IMR-90 (cell line): ENCODE results near the gene RAPH1.

Experiments
- BHLHE40 ChIP-seq: fragments of 150-350 bp; IDR thresholded peaks from 2 replicates; pipeline ENCODE4 v1.6.1; 2016; ENCODE audit warnings: mild to moderate bottlenecking, low read depth, low read length
- CEBPB ChIP-seq: IDR thresholded peaks from 2 replicates; pipeline ENCODE4 v1.6.1; 2012; ENCODE audit warnings: low read depth, low read length, improper control_type of control experiment
- CTCF ChIP-seq: conservative IDR thresholded peaks from 2 replicates; pipeline ENCODE4 v1.5.1; 2012; ENCODE audit warnings: mild to moderate bottlenecking, low read depth, low read length, improper control_type of control experiment
- ELK1 ChIP-seq: fragments of 150-350 bp; IDR thresholded peaks from 2 replicates; pipeline ENCODE4 v1.6.1; 2016; ENCODE audit warnings: low read depth, mild to moderate bottlenecking, low read length, moderate library complexity, borderline replicate concordance
- MAFK ChIP-seq: IDR thresholded peaks from 2 replicates; pipeline ENCODE4 v1.6.1; 2012; ENCODE audit warnings: low read depth, low read length, improper control_type of control experiment
- MAZ ChIP-seq: IDR thresholded peaks from 2 replicates; pipeline ENCODE4 v1.6.1; 2012; ENCODE audit warnings: low read depth, mild to moderate bottlenecking, low read length, improper control_type of control experiment, moderate library complexity, borderline replicate concordance
- MXI1 ChIP-seq: IDR thresholded peaks from 2 replicates; pipeline ENCODE4 v1.6.1; 2012; ENCODE audit warnings: low read depth, mild to moderate bottlenecking, low read length, moderate library complexity, borderline replicate concordance
- POLR2A ChIP-seq: IDR thresholded peaks from 2 replicates; pipeline ENCODE4 v1.6.1; 2012; ENCODE audit warnings: mild to moderate bottlenecking, low read depth, low read length
- RAD21 ChIP-seq: IDR thresholded peaks from 2 replicates; pipeline ENCODE4 v1.6.1; 2012; ENCODE audit warnings: low read length, improper control_type of control experiment
- RCOR1 ChIP-seq: IDR thresholded peaks from 2 replicates; pipeline ENCODE4 v1.6.1; 2012; ENCODE audit warnings: mild to moderate bottlenecking, low read length, improper control_type of control experiment; ENCODE audit not compliant: insufficient replicate concordance
- RFX5 ChIP-seq: IDR thresholded peaks from 2 replicates; pipeline ENCODE4 v1.8.0; 2012; ENCODE audit warnings: low read depth, mild to moderate bottlenecking, low read length, moderate library complexity
- SMC3 ChIP-seq: fragments of 150-350 bp; IDR thresholded peaks from 2 replicates; pipeline ENCODE4 v1.6.1; 2016; ENCODE audit warnings: low read depth, mild to moderate bottlenecking, antibody characterized with exemption, low read length, moderate library complexity
- USF2 ChIP-seq: fragments of 150-350 bp; IDR thresholded peaks from 2 replicates; pipeline ENCODE4 v1.6.1; 2017; ENCODE audit warnings: mild to moderate bottlenecking, antibody characterized with exemption, low read length, low read depth

DNA sequence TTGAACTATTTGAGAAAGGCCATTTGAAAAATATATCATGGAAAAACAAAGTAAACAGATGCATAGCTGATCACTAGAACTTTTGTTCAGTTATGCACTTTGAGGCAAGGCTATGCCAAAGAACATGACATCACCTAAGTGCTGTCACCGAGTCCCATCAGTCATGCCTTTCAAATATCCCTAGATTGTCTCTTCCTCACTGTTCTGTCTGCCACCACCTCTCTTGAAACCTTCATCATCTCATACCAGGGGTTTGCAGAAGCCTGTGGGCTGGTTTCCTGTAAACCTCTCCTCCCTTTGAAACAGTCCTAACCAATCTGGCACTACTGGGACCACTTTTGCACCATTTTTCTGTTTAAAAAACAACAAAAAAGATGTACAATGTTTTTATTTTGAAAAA is 12.3 kb upstream of the RAPH1 start:
- TF ChIP-seq RFX5 (no peak), ELK1 (no peak), POLR2A (no peak), CTCF (no peak), USF2 (no peak), SMC3 (no peak), CEBPB (no peak), RCOR1 (no peak), BHLHE40 (no peak), MXI1 (no peak), MAFK (no peak), RAD21 (no peak), MAZ (no peak)
